Activated CD4-positive, alpha-beta T cell treated with anti-CD3 and anti-CD28 coated beads for 36 hours (primary cell): Measurements from ENCODE around the gene RAC2. TPM values are rescaled to one million over a fixed set of nuclear protein-coding genes. Genes with fewer than 3 reads are reported as not detected.

Source experiments
- ATAC-seq: fragments of 200-7000 bp; cut with Tn5 transposase; one replicate; pipeline ENCODE4 v1.10.0; 2021; ENCODE audit warnings: mild to moderate bottlenecking, moderate library complexity
- CTCF ChIA-PET: fragments of 350-600 bp; sonication (Branson Sonifier 250); formaldehyde crosslinking; loops from one replicate; lab custom pipeline; 2021; ENCODE audit warnings: antibody characterized with exemption; lab: Charles Lee
- POLR2A ChIA-PET: fragments of 350-600 bp; sonication (Branson Sonifier 250); formaldehyde crosslinking; loops from one replicate; lab custom pipeline; 2021; ENCODE audit warnings: antibody characterized with exemption, inconsistent platforms; lab: Charles Lee
- DNase-seq: peaks from one replicate; pipeline ENCODE4 v3.0.0-alpha.2; 2020
- H3K27ac Mint-ChIP-seq: one replicate; pipeline ENCODE4 v1.8.0; 2021; ENCODE audit warnings: mixed read lengths
- H3K27me3 Mint-ChIP-seq: one replicate; pipeline ENCODE4 v1.8.0; 2021; ENCODE audit warnings: mixed read lengths
- H3K36me3 Mint-ChIP-seq: one replicate; pipeline ENCODE4 v1.8.0; 2021; ENCODE audit warnings: low read depth, mixed read lengths
- H3K4me1 Mint-ChIP-seq: one replicate; pipeline ENCODE4 v1.8.0; 2021; ENCODE audit warnings: mixed read lengths
- H3K4me3 Mint-ChIP-seq: one replicate; pipeline ENCODE4 v1.8.0; 2021; ENCODE audit warnings: mild to moderate bottlenecking, moderate library complexity, mixed read lengths
- H3K9me3 Mint-ChIP-seq: one replicate; pipeline ENCODE4 v1.8.0; 2021; ENCODE audit warnings: low read depth, mixed read lengths
- intact Hi-C, 2 experiments: fragments of 100-400 bp; cut with DNase I in 1 of 2; cut with micrococcal nuclease in 1 of 2; formaldehyde crosslinking; loops; one replicate each; pipeline versions ENCODE4 v1.14.2 to v1.15.1; 2022 to 2024; cut with DNase I, micrococcal nuclease
- total RNA-seq, 2 experiments: library from RNA; stranded (reverse); gene quantifications; one replicate each; pipeline ENCODE4 v1.2.3, GENCODE V29; 2021

RAC2 gene
- total RNA-seq, 2 experiments from 2014 or later, result 692 to 930 TPM

DNA sequence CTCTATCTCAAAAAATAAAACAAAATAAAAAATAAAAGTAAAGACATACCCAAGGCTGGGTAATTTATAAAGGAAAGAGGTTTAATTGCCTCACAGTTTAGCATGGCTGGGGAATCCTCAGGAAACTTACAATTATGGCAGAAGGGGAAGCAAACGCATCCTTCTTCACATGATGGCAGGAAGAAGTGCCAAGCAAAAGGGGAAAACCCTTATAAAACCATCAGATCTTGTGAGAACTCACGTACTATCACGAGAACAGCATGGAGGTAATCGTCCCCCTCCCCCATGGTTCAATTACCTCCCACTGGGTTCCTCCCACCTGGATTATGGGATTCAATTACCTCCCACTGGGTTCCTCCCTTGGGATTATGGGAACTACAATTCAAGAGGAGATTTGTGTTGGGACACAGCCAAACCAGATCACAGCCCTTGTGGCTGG is 23.5 kb downstream of the RAC2 start:
- H3K4me3 Mint-ChIP-seq, result peak overlapping the region; percentile 78
- POLR2A ChIA-PET, result no interaction called here
- peak overlapping the region; percentile 94 for H3K27ac Mint-ChIP-seq
- H3K27me3 Mint-ChIP-seq, result no peaks in the 10 kb centered on the region
- peaks cover 86% of the 10 kb centered on the region for H3K36me3 Mint-ChIP-seq
- intact Hi-C loops, result no loop called here
- CTCF ChIA-PET, result interaction anchor here (1.0 to 6.3 kb wide), 5 partner anchors 10 to 58 kb away, joined by 3 to 37 read pairs (median 13); partner anchors contain the start of gene RAC2
- H3K9me3 Mint-ChIP-seq, result peaks cover 15% of the 10 kb centered on the region
- H3K4me1 Mint-ChIP-seq, result peaks cover 94% of the 10 kb centered on the region
- peak; percentile 54 for DNase-seq
- ATAC-seq, result no peak

DNA sequence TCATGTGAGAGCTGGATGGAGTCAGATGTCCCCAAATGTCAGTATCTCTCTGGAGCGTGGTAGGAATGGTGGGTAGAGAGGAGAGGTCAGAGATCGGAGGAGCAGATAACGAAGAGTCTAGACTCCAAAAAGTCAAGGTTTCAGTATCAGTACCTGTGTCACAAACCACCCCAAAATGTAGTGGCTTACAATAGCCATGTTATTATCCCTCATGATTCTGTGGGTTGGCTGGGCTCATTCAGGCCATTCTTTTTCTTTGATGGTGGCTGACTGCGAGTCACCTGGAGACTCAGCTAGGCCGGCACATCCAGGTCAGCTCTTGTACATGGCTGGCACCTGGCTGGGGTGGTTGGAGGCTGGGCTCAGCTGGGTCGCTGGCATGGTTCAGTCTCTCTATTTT is 24.5 kb downstream of the RAC2 start:
- Mint-ChIP-seq H3K27ac (peak overlapping the region; percentile 94), H3K9me3 (peaks cover 13% of the 10 kb centered on the region), H3K36me3 (peaks cover 78% of the 10 kb centered on the region), H3K4me1 (peaks cover 85% of the 10 kb centered on the region), H3K4me3 (peak overlapping the region; percentile 78), H3K27me3 (no peaks in the 10 kb centered on the region)
- DNase-seq (no peak), ATAC-seq (peak; percentile 8)
- POLR2A ChIA-PET, result interaction anchor here (0.6 to 1.8 kb wide), 6 partner anchors 10 to 857 kb away, joined by 3 to 11 read pairs (median 6); partner anchors contain the start of gene IL2RB
- CTCF ChIA-PET, result interaction anchor here (1.0 to 6.3 kb wide), 7 partner anchors 11 to 57 kb away, joined by 3 to 37 read pairs (median 4); partner anchors contain the start of gene RAC2
- intact Hi-C loops, result loop anchor here (1.0 to 2.0 kb wide), 9 partner anchors 11 to 97 kb away; no protein-coding TSS in a partner anchor

DNA sequence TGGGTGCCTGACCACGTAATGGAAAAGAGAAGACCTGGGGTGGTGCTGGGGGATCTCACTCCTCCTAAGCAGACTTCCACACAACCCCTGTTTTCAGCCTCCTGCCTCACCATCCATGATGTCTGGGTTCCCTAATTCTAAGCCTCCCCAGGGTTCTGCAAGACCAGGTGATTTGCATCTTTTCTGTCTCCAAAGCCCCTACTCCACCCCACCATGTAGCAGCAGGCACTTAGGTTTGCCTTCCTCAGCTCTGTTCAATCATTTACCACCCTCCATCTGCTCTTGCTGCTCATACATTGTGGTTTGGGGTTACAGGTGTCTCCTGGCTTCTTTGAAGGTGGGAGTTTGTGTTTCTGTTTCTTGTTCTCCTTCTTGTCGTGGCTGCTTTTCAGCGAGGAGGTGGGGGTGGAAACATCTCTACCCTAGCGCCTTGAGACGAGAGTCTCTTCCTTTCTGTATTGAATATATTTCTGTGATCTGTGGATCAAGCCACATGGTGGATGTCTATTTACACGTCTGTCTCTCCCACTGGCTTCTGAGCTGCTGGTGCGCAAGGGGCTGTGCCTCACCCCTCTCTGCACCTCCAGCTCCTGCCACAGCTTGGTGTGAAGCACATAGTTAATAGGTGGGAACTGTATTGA is 25.2 kb downstream of the RAC2 start:
- intact Hi-C loops, result loop anchor here (1.0 to 2.0 kb wide), 9 partner anchors 11 to 97 kb away; no protein-coding TSS in a partner anchor
- Mint-ChIP-seq H3K9me3 (peaks cover 9% of the 10 kb centered on the region), H3K4me3 (peak overlapping the region; percentile 78), H3K36me3 (peaks cover 73% of the 10 kb centered on the region), H3K27me3 (no peaks in the 10 kb centered on the region), H3K4me1 (peaks cover 79% of the 10 kb centered on the region), H3K27ac (peak overlapping the region; percentile 94)
- peak; percentile 68 for ATAC-seq
- DNase-seq, result peak; percentile 83
- ChIA-PET POLR2A (interaction anchor here (0.9 to 1.8 kb wide), 6 partner anchors 10 to 69 kb away, joined by 3 to 11 read pairs (median 6); partner anchors contain the start of gene IL2RB), CTCF (interaction anchor here (0.7 to 6.3 kb wide), 11 partner anchors 10 to 142 kb away, joined by 3 to 37 read pairs (median 4); partner anchors contain the start of gene RAC2)

DNA sequence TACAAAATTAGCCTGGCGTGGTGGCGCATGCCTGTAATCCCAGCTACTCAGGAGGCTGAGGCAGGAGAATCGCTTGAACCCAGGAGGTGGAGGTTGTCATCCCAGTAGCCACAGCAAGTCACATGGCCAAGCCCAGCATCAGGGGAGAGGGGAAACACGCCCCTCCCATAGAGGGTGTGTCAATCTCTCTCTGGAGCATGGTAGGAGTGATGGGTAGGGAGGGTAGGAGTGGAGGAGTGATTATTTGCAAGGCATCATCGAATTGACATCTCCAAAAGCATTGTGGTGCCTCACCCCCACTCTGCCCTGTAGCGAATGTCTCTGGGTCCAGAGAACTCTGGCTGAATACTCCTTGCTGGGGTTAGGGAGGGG is 25.7 kb downstream of the RAC2 start:
- Mint-ChIP-seq H3K27me3 (no peaks in the 10 kb centered on the region), H3K36me3 (peaks cover 68% of the 10 kb centered on the region), H3K9me3 (peaks cover 9% of the 10 kb centered on the region), H3K4me3 (peak overlapping the region; percentile 78), H3K27ac (peak overlapping the region; percentile 94), H3K4me1 (peaks cover 74% of the 10 kb centered on the region)
- ATAC-seq, result peak; percentile 10
- intact Hi-C loops, result loop anchor here in 1 of 2 experiments (2.0 kb wide), 4 partner anchors 20 to 96 kb away; no protein-coding TSS in a partner anchor
- CTCF ChIA-PET, result interaction anchor here (1.0 to 6.3 kb wide), 7 partner anchors 11 to 56 kb away, joined by 3 to 37 read pairs (median 8); partner anchors contain the start of gene RAC2
- POLR2A ChIA-PET, result interaction anchor here (0.9 to 1.8 kb wide), 5 partner anchors 10 to 69 kb away, joined by 3 to 7 read pairs (median 5); partner anchors contain the start of gene IL2RB
- DNase-seq, result peak; percentile 54

DNA sequence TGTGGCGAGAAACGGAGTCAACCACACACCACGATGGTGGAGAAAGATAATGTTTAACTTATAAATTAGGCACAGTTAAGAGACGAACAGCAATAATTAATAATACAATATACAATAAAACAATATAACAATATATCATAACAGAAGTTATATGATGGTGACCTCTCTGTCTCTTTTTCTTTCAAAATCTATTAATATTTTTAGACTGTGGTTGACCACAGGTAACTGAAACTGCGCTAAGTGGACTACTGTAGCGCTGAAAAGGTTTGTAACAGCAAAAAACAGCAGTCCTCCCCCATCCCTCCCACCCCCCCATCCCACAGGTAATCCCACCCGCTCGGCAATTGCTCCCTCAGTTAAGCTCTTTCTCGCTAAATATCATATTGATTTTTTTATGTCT is 28.2 kb downstream of the RAC2 start:
- CTCF ChIA-PET, result interaction anchor here (0.8 to 6.3 kb wide), 11 partner anchors 10 to 239 kb away, joined by 3 to 37 read pairs (median 4); partner anchors contain the start of genes RAC2 and TST
- POLR2A ChIA-PET, result interaction anchor here (0.7 kb wide), 1 partner anchor 180 kb away, joined by 4 read pairs; no protein-coding TSS in a partner anchor
- DNase-seq (no peak), ATAC-seq (no peak)
- no peaks in the 10 kb centered on the region for H3K27me3 Mint-ChIP-seq
- H3K36me3 Mint-ChIP-seq, result peaks cover 47% of the 10 kb centered on the region
- no peak overlapping the region for H3K4me3 Mint-ChIP-seq
- peaks cover 62% of the 10 kb centered on the region for H3K4me1 Mint-ChIP-seq
- H3K27ac Mint-ChIP-seq, result peak overlapping the region; percentile 53
- H3K9me3 Mint-ChIP-seq, result peaks cover 2% of the 10 kb centered on the region
- intact Hi-C loops, result no loop called here

DNA sequence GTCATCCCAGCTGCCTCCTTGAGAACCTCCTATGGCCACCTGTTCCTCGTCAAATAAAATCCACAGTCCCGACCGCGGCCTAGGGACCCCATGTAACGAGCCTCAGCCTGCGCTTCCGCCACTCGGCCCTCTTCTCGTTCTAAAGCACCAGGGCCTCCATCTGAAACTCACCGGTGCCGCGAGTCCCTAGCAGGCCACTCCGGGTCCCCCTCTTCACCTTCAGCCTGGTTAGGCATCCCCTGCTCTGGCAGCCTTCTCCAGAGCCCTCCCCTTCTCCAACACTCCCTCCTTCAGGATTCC is 29.4 kb downstream of the RAC2 start:
- H3K27me3 Mint-ChIP-seq, result no peaks in the 10 kb centered on the region

DNA sequence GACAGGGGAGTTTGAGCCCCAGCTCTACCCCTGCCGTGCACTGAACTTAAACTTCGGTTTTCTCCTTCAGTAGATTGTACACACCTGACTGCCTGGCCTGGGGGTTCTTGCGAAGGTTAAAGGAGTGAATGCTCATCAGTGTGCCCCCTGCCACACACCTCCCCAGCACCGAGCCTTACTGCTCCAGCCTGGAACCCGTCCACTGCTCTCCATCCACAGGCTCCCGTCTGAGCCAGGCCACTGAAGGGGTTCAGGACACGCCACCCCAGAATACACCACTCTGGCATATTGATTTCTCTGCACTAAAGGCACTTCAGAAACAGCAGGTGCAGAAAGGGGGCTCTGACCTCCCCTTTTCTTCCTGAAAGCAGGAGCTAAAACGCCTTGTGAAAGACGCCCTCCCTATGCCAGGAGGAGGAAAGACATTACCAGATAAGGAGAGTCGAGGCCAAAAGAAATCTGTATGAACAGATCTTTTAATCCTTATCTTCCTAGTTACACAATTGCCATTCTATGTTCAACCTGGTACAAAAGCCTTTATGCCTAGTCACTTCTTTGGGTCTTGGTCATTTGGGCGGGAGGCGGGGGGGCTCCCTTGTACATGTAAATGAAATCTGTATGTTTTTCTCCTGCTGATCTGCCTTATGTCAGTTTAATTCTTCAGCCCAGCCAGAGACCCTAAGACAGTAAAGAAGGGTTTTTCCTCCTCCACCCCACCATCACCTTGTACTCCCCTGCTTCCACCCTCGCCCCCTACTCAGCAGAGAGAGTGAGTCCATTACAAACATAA is 29.9 kb downstream of the RAC2 start:
- intact Hi-C loops, result no loop called here
- ChIA-PET POLR2A (no interaction called here), CTCF (interaction anchor here (0.7 to 0.8 kb wide), 3 partner anchors 10 to 236 kb away, joined by 3 read pairs; no protein-coding TSS in a partner anchor)
- H3K27ac Mint-ChIP-seq, result no peak overlapping the region
- peaks cover 2% of the 10 kb centered on the region for H3K9me3 Mint-ChIP-seq
- no peak for ATAC-seq
- DNase-seq, result peak; percentile 8
- H3K36me3 Mint-ChIP-seq, result peaks cover 32% of the 10 kb centered on the region
- no peak overlapping the region for H3K4me3 Mint-ChIP-seq
- no peaks in the 10 kb centered on the region for H3K27me3 Mint-ChIP-seq
- H3K4me1 Mint-ChIP-seq, result peaks cover 51% of the 10 kb centered on the region

More for the DNA sequence above, 29.4 kb downstream of the RAC2 start:
- intact Hi-C loops, result no loop called here
- CTCF ChIA-PET, result interaction anchor here (0.7 kb wide), 2 partner anchors 11 to 236 kb away, joined by 3 read pairs; no protein-coding TSS in a partner anchor
- POLR2A ChIA-PET, result interaction anchor here (0.7 kb wide), 1 partner anchor 68 kb away, joined by 4 read pairs; no protein-coding TSS in a partner anchor
- peaks cover 37% of the 10 kb centered on the region for H3K36me3 Mint-ChIP-seq
- DNase-seq (peak; percentile 3), ATAC-seq (no peak)
- H3K27ac Mint-ChIP-seq, result no peak overlapping the region
- peaks cover 2% of the 10 kb centered on the region for H3K9me3 Mint-ChIP-seq
- H3K4me1 Mint-ChIP-seq, result peaks cover 56% of the 10 kb centered on the region
- H3K4me3 Mint-ChIP-seq, result no peak overlapping the region

DNA sequence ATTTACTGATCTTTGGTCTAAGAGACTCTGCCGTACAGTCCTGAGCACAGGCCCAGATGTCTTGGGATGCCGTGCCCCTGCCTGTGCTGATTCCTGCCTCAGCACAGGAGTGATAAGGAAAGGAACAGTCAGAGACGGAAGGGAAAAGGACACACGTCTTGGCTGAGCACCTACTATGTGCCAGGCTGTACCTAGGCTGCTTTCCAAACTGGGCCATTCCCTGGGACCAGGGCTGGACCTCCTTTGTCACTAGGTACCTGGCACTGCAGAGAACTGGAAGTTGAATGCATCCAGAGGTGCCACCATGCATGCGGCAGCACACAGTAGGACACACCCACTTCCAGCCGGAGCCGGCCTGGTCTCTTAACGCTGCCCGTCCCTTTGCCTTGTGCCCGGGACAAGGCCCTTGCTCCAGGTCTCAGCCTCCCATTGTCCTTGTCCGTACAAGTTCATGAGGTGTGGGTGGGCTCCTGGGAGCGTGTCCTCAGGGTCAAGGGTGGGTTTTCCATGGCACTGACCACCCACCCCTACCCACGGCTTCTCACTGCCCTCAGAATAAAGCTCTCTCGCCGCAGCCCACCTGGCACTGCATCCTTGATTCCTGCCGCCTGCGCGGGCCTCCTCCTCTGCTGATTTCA is 30.7 kb downstream of the RAC2 start:
- intact Hi-C loops, result no loop called here
- POLR2A ChIA-PET, result no interaction called here
- H3K27ac Mint-ChIP-seq, result peak overlapping the region; percentile 13
- CTCF ChIA-PET, result interaction anchor here (0.8 kb wide), 1 partner anchor 11 kb away, joined by 3 read pairs; no protein-coding TSS in a partner anchor
- H3K36me3 Mint-ChIP-seq, result peaks cover 27% of the 10 kb centered on the region
- ATAC-seq (no peak), DNase-seq (peak; percentile 3)
- peaks cover 2% of the 10 kb centered on the region for H3K9me3 Mint-ChIP-seq
- H3K4me1 Mint-ChIP-seq, result peaks cover 51% of the 10 kb centered on the region
- no peaks in the 10 kb centered on the region for H3K27me3 Mint-ChIP-seq
- no peak overlapping the region for H3K4me3 Mint-ChIP-seq

DNA sequence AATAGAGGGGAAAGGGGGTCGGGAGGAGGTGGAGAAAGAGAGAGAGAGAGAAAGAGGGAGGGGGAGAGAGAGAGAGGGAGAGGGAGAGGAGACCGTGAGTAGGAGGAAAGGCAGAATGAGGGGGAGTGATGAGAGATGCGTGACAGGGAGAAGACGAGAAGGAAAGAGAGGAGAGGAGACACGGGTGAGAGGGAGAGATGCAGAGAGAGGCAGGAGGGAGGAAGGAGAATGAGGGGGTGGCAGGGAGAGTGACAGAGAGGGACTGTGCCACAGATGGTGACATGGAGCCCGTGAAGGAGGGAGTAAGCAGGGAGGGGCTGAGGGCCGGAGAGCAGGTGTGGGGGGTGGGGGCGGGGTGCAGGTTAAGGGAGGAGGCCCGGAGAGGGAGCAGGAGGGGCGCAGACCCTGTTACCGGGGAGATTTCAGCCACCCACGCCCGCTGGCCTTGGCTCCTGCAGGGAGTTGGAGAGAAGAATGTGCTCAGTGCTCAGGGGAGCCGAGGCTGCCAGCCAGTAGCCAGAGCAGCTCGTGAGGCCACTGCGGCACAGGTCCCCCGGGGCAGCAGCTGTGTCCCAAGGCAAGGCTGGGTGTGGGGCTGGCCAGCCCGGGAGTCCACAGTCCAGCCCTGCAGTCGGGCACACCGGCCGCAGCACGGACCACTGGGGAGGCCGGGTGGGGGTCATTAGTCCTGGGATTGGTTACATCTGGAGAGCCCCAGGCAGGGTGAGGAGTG is 31.7 kb downstream of the RAC2 start, which contains the start of gene SSTR3:
Gene SSTR3 (minus strand): TSS at position 304 of the 733 bp plus-strand sequence. CDS start 4,674 bp downstream, outside the sequence.
- ATAC-seq (peak; percentile 28), DNase-seq (peak; percentile 21)
- intact Hi-C loops, result no loop called here
- peaks cover 19% of the 10 kb centered on the region for H3K36me3 Mint-ChIP-seq
- POLR2A ChIA-PET, result no interaction called here
- H3K27me3 Mint-ChIP-seq, result no peaks in the 10 kb centered on the region
- no peak within 1 kb of the TSS for H3K4me3 Mint-ChIP-seq
- peaks cover 52% of the 10 kb centered on the region for H3K4me1 Mint-ChIP-seq
- no peaks in the 10 kb centered on the region for H3K9me3 Mint-ChIP-seq
- CTCF ChIA-PET, result no interaction called here
- H3K27ac Mint-ChIP-seq, result peak within 1 kb of the TSS; percentile 13

DNA sequence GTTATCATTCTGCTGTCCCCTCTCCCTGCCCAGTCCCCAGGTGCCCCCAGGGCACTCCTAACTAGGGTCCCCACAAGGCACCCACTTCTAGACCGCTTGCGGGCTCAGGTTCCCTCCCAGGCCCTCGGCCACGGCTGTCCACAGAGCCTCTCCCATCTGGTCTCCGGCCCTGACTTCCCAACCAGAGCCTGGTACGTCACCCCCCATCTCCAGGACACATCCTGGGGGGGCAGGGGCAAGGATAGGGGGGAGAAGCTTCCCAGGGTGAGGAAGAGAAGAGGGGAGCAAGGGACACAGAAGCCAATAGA is 32.2 kb downstream of the RAC2 start:
- DNase-seq (peak; percentile 2), ATAC-seq (no peak)
- no peaks in the 10 kb centered on the region for H3K27me3 Mint-ChIP-seq
- CTCF ChIA-PET, result no interaction called here
- no peaks in the 10 kb centered on the region for H3K9me3 Mint-ChIP-seq
- POLR2A ChIA-PET, result no interaction called here
- H3K36me3 Mint-ChIP-seq, result peaks cover 16% of the 10 kb centered on the region
- H3K4me3 Mint-ChIP-seq, result no peak overlapping the region
- no peak overlapping the region for H3K27ac Mint-ChIP-seq
- peaks cover 49% of the 10 kb centered on the region for H3K4me1 Mint-ChIP-seq
- intact Hi-C loops, result no loop called here
